A204.1 (cell line): ENCODE results near the gene NMUR2.

Source experiments
- FAIRE-seq: peaks from 2 replicates; lab custom pipeline; 2012; peaks lifted over from hg19 to GRCh38; lab: Jason Lieb, UNC

Gene NMUR2, protein sequence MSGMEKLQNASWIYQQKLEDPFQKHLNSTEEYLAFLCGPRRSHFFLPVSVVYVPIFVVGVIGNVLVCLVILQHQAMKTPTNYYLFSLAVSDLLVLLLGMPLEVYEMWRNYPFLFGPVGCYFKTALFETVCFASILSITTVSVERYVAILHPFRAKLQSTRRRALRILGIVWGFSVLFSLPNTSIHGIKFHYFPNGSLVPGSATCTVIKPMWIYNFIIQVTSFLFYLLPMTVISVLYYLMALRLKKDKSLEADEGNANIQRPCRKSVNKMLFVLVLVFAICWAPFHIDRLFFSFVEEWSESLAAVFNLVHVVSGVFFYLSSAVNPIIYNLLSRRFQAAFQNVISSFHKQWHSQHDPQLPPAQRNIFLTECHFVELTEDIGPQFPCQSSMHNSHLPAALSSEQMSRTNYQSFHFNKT

DNA sequence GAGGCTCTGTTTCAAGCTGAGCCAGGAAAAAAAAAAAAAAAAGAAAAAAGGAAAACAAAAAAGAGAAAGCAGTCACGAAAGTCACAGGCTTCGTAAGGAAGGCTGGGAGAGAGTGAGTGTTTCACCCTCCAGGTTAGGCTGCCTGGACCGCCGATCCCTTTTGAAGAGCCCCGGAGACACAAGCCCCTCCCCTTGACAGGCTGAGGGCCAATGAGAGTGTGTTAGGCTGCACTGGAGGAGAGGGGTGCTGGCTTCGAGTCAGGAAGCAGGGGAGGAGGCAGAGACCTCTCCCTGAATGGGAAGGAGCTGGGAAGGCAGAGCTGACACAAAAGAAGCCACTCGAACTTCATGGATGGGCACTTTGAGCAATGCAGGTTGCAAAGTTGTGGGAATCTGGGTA lies at the start of gene NMUR2:
Gene NMUR2, minus strand, starts transcription at position 135 of the 400 bp plus-strand sequence. CDS start 166 bp downstream, outside the sequence.
- no peak for FAIRE-seq

DNA sequence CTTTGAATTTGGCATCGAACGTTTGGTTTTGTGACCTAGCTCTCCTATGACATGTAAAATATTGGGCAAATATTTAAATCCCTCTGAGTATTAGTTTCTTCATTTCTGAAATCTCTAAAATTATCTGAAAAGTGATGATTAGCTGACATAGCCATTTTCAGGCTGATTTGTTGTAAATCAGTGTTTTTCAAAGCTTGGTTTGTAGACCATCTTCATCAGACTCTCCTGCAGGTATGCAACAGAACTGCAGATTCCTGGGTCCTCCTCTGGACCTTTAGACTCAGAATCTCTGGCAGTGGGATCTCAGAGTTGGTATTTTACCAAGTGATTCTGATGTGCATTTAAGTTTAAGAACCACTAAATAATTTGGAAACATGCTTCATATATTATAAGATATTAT lies 38.9 kb upstream of the NMUR2 start:
- FAIRE-seq: no peak

DNA sequence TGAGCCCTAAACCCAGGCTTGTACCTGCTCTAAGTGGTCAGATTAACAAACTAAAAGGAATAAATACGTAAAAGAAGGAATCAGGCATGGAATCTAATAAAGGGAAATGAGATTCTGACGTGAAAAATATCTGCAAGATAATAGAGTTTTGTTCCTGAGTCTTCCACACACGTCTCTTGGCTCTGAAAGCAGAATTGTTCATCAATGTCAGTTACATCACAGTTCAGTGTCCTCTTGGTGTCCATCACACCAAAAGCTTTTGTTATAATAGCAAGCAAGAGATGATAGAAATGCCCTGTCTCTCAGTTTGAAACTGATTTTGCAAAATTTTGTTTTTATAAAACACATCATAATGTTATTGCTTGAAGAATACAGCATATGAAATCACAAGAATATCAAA lies 34.7 kb upstream of the NMUR2 start:
- no peak for FAIRE-seq

DNA sequence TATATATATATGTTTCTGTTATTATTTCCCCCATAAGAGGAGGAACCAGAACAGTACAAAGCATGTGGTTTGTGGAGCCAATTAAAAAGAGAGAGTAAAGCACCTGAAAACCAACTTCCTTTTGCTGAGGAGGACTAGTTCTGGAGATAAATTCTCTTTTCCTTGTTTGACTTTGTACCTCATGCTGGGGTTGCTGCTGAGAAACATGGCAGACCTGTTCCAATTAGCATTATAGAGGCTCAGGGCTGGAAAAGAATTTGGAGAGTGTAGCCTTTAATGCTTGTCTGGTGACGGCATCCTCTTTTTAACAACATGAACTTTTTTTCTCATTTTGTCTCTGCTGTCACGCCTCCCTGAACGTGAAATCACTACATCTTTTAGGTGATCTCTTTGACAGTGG lies 32.8 kb upstream of the NMUR2 start:
- FAIRE-seq: no peak

DNA sequence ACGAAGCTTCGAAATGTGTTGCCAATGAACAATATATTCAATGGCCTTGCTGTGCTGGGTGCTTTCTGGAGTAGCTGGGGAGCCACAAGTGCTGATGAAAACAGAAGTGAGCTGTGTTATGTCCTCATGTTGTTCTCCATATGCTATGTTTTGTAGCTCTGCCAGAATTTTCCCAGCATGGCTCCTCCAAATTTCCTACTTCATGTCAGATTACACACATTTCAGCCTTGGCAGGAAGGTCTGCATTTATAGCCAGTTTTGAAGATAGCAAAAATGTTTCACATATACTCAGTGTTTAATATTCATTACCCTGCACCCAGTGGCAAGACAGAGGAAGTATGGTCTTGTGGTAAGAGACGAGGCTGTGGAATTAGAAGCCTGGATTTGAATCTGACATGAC lies 22.6 kb upstream of the NMUR2 start:
- no peak for FAIRE-seq

DNA sequence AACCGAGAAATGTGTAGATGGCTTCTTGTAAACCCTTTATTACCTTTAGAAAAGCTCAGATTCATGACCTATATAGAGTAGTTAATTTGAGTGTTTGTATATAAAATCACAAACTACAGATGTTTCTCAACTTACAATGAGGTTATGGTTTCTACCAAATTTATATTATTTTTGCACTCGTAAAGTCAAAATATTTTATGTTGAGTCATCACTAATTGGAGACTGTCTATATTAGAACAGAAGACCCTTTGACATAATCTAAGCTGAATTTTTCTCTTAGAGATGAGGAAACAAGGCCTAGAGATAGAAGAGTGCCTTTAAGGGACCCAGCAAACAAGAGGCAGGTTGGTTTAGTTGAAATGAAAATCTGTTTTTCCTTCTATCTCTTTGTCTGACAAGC lies 20.0 kb upstream of the NMUR2 start:
- no peak for FAIRE-seq

DNA sequence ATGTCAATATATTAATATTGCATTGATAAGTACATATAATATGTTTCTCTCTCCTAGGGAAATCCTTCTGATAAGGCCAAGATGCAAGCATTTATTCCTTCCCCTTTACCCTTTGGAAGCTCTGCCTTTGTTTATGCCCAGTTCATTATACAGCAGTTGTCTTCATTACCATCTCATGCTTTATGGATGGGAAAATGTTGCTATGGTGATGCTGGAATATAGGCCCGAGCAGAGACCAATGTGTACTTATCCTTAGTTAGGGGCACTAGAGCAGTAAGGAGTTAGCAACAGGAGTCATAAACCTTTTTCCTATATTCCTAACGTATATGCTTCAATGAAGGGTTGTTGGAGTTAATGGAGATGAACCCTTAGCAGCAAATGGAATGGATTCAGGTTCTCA lies 19.4 kb upstream of the NMUR2 start:
- FAIRE-seq: no peak

DNA sequence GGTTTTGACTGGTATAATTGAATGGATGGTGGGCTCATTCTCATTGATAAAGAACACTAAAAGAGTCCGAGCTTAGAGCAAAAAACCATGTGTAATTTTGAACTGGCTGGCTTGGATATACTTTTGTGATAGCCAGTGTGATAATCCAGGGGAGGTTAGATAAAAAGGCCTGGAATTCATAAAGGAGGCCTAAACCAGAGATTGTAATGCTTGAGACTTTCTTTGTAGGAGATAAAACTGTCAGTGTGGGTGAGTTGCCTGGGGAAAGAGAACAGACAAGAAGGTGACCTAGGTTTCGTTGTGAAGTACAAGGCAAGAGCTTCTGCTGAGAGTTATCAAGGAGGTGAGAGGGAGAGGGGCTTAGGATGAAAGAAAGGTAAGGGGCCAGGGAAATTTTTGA lies 17.0 kb upstream of the NMUR2 start:
- no peak for FAIRE-seq

DNA sequence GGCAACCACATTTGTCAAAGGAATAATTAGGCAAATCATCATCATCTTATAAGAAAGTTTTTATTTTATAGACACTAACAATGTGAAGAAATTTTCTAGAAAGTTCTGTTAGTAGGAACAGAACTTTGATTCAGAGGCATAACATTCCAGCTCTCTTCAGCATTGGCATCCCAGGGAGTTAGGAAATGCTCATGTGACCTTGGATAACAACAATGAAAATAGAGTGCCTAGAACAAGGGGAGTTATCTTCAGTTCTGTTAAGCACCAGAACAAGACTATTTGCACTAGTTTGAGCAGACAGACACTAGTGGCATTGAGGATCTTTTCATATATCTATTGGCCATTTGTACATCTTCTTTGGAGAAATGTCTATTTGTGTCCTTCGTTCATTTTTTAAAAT lies 7.0 kb upstream of the NMUR2 start:
- no peak for FAIRE-seq

DNA sequence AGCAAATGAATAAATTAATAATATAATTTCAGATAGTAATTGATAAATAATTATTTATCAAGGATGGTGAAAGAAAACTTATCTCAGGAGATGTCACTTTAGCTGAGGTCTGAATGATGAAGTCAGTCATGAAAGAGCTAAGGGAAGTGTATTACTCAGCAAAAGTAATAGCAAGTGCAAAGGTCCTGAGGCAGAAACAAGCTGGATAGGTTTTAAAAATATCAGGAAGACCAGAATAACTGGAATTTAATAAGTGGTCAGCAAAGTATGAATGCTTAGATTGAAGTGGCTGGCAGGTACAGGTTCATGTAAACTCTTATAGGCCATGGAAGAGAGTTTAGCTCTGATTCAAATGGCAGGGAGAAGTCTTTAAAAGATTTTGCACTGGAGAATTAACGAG lies 1.0 kb upstream of the NMUR2 start:
- no peak for FAIRE-seq

DNA sequence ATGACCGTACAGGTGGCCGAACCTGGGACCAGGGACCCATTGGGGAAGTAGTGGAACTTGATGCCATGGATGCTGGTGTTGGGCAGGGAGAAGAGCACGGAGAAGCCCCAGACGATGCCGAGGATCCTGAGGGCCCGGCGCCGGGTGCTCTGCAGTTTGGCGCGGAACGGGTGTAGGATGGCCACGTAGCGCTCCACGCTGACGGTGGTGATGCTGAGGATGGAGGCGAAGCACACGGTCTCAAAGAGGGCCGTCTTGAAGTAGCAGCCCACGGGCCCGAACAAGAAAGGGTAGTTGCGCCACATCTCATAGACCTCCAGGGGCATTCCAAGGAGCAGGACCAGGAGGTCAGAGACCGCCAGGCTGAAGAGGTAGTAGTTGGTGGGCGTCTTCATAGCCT lies 585 bp downstream of the NMUR2 start:
- no peak for FAIRE-seq

DNA sequence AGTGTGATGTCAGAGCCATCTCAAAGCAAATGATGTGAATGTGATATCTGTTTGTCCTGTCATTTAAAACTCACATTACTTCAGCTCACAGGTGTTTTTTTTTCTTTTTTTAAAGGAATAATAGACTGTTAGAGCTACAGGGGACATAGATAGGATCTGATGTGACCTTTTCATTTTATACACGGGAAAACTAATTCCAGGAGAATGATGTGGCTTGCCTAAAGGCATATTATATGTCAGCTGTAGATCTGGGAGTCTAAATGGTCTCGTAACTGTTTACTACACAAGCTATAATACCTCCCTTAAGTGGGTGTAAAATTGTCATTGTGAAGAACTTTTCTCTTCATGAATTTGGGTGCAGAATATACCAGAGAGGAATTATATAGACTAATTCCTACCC lies 2.0 kb downstream of the NMUR2 start:
- FAIRE-seq: no peak

DNA sequence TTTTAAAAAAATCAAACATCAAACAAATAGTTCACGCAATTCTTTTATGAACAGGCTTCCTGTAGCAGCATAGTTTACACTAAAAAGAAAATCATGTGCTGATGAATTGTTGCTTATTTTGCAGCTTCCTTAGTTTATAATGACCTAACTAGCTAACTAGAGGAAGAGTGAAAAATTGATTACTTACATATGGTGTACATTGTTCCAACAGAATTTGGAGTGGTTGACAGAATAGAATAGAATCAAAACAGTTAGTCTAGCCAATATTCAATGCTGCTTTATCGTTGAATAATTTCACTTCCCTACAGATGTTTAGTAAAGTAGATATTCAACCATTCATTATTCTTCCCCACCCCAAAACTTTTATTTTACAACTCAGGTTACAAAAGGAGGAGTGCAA lies 4.2 kb downstream of the NMUR2 start:
- FAIRE-seq: no peak

DNA sequence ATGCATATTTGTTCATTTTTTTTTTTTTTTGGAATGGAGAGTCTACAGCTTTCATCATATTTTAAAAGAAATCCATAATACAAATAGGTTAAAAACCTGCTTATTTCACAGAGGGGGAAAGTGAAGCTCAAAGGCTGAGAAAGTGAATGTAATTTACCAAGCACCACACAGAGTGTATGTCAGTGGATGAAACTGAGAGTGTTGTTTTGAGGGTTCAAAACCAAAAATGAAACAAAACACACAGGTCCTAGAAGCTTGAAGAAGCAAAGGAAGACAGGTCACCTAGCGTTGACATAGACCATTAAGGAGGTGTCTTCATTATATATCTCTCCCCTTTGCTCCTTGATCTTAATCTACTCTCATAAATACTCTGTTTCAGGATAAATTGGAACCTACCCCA lies 7.5 kb downstream of the NMUR2 start:
- no peak for FAIRE-seq

DNA sequence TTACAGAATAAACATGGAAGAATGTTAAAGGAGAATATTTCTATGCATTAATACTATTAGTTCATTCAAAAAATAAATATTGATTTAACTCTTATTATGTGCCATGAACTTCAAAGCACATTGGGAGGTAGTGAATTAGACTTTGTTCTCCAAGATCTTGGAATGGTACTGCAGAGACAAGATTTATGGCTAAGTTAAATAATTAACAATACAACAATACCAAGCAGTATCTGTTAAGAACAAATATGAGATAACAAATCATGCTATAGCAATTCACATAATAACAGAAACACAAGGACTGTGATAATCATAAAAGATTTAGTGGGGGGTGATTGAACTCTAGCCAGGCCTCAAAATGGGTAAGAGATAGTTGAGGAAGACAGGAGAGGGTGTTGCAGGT lies 11.6 kb downstream of the NMUR2 start:
- FAIRE-seq: no peak

DNA sequence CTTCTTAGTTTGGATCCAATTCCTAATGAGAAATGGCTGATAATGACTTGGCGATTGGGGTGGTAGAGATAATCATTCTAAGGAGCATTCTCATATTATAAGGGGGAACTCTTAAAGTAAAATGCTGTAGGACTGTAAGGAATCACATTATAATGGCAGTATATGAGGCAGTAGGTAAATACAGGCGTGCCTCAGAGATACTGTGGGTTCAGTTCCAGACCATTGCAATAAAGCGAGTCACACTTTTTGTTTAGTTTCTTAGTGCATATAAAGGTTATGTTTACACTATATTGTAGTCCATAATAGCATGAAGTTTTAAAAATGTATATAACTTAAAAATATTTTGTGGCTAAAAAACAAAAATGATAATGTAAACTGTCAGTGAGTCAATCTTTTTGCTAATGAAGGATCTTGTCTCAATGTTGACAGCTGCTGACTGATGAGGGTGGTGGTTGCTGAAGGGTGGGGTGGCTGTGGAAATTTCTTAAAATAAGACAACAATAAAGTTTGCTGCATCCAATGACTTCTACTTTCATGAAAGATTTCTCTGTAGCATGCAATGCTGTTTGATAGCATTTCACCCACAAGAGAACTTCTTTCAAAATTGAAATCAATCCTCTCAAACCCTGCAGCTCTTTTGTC lies 15.8 kb downstream of the NMUR2 start:
- FAIRE-seq: no peak

DNA sequence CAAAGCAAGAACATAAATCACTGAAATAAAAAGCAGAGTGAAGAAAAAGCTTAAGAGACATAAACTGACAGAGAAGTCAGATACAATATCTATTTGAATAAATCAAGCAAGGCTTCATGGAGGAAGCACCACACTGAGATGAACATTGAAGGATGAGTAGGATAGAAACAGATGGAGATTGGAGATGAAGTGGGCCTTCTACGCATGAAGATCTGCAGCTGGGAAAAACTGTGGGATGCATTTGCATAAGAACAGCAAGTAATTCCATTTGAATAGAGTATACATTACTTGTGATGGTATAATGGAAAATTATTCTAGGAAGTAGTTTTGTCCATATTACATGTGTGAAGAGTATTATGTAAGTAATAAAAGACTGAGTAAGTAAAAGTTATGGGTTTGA lies 16.5 kb downstream of the NMUR2 start:
- no peak for FAIRE-seq

DNA sequence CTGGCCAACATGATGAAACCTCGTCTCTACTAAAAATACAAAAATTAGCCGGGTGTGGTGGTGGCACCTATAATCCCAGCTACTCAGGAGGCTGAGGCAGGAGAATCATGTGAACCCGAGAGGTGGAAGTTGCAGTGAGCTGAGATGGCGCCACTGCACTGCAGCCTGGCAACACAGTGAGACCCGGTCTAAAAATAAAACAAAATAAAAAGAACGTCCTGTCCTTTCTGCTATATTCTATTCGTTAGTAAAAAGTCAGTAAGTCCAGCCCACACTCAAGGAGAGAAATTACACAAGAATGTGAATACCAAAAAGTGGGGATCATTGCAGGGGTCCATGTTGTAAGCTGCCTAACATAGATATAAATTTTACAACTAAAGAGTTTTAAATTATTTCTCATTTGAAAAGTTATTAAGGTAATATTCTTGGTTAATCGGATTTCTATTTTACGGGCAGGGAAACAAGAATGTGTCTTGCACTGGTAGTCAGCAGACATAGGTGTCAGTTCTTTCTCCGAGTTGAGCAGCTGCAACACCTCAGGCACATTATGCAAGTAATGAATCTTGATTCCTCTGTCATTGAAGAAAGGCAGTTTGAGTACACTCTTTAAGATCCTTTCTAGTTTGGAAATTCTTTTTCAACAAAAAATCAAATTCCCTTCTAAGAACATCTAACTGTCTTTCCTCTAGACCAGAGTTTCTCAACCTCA lies 24.5 kb downstream of the NMUR2 start:
- FAIRE-seq: no peak

DNA sequence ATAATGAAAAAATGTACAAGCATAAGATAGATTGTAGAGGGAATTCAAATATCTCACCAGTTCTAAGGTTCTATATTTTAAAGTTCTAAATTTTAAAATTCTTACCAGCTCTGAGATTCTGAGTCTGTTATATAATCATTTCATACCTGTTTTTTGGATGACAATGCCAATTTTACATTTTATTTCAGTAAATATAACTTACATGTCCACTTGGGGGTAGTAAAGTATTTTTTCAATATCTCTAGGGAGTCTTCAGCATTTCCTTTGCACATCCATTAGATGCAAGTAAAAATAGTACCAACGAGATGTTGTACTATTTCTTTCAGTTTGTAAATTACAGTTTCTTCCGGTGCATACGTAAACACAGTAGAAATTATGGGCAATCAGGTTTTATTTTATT lies 25.7 kb downstream of the NMUR2 start:
- FAIRE-seq: no peak

DNA sequence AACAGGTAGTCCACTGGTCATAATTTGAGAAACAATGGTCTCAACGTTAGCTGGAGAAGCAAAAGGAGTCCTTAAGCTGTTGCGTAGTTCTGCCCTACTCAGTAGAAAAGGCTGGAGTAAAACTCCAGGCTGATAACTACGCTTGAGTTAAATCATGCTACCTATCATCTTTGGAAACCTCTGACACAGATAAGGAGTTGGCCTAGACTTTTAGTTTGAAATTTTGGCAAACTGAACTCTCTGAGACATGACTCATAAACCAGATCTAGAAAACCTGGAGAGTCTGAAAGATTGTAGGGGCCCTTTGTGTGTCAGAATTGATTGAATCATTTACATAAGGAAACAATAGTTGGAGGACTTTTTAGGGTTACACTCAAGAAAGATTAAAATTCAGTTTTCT lies 26.3 kb downstream of the NMUR2 start:
- FAIRE-seq: no peak

DNA sequence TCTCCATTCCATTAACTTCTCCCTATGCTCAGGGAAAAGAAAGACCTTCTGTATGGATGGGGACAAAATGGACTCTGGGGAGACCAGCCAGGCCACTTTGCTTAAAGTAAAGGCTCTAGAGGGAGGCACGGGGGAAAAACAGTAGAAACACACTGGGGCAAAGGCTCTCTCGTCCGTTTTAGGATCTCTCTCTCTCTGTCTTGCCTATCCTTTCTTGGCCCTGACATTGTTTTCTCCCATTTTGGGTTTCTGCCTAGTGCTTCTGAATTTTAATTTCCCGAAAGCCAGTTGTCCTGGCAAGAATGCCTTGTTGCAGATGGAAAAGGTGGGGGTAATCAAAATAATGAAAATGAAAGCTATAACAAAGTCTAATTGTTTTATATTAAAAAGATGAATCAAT lies 28.2 kb downstream of the NMUR2 start:
- no peak for FAIRE-seq

DNA sequence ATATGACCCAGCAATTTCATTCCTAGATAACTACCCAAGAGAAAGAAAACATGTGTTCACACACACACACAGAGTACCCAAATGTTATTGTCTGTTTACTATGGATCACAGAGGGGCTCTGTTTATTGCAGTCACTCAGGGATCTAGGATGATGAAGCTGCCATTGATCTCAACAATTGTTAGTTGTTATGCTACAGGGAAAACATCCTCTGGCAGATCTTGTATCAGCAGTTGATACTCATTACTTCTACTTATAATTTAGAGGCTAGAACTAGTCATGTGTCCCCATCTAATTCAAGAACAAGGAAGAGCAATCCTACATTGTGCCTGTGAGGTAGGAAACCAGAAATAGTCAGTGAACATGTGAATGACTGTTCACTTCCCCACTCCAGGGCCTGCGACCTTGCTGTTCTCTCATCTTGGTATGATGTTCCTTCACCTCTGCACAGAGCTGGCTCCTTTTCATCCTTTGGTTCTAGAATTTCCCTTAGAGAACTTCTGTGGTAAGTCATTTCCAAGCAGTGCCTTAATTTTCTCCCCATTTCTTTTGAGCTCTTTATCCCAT lies 30.3 kb downstream of the NMUR2 start:
- FAIRE-seq: no peak

DNA sequence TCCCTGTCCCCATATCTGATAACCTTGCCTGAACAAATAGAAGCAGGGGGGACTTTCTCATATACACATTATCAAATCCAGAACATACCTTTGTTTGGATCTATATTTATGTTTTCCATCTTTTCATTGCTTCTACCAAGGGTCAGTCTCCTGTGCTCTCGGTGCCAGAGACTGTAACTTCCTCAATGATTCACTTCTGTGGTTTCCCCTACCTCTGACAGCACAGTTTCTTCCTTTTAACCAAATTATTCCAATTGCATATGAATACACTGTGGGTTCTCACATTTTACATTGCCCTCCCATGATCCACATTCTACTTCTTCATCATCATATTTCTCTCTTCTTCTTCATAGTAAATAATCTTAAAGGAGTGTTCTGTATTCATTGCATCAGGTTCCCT lies 32.2 kb downstream of the NMUR2 start:
- FAIRE-seq: no peak
